ENCODE measurements around the gene BPHL.
"Not testable (repeated sequence)": the region's sequence is repeated elsewhere in the genome, so short reads cannot be mapped to it uniquely, and the experiment has no call there.

BPHL gene

GRCh38 chr6:3118353-3119039 lies at the start of gene BPHL:
Gene BPHL (plus strand): TSS chr6:3118711. CDS start chr6:3118741, 30 bp downstream.
- peaks cover 10% of the 10 kb centered on the region for H3K36me3 Mint-ChIP-seq (ENCODE audit: low read depth)
- H3K9me3 Mint-ChIP-seq: no peaks in the 10 kb centered on the region

GRCh38 chr6:3071568-3071967 lies 46.9 kb upstream of the BPHL start:
- H3K4me1 Mint-ChIP-seq (ENCODE audit: low read depth): peaks cover 76% of the 10 kb centered on the region
- H3K9me3 Mint-ChIP-seq: no peaks in the 10 kb centered on the region
- no peak overlapping the region for H3K4me3 Mint-ChIP-seq
- peaks cover 25% of the 10 kb centered on the region for H3K36me3 Mint-ChIP-seq (ENCODE audit: low read depth)
- peak overlapping the region; percentile 29 for H3K27ac Mint-ChIP-seq
- H3K27me3 Mint-ChIP-seq: no peaks in the 10 kb centered on the region

More at GRCh38 chr6:3118353-3119039, at the start of gene BPHL:
- H3K27me3 Mint-ChIP-seq: no peaks in the 10 kb centered on the region
- H3K4me3 Mint-ChIP-seq: peak within 1 kb of the TSS; percentile 82
- peaks cover 28% of the 10 kb centered on the region for H3K4me1 Mint-ChIP-seq (ENCODE audit: low read depth)
- H3K27ac Mint-ChIP-seq: peak within 1 kb of the TSS; percentile 61

- Mint-ChIP-seq H3K4me3 (no peak overlapping the region), H3K36me3 (ENCODE audit: low read depth) (peaks cover 37% of the 10 kb centered on the region), H3K4me1 (ENCODE audit: low read depth) (peaks cover 71% of the 10 kb centered on the region), H3K27ac (peak overlapping the region; percentile 49), H3K27me3 (no peaks in the 10 kb centered on the region), H3K9me3 (no peaks in the 10 kb centered on the region)
Measured at GRCh38 chr6:3072798-3073197, 45.7 kb upstream of the BPHL start.

- H3K27ac Mint-ChIP-seq: no peak overlapping the region
Measured at GRCh38 chr6:3073382-3073781, 45.1 kb upstream of the BPHL start.

GRCh38 chr6:3075772-3076113 lies 42.8 kb upstream of the BPHL start:
- Mint-ChIP-seq H3K27ac (peak overlapping the region; percentile 92), H3K27me3 (no peaks in the 10 kb centered on the region), H3K9me3 (no peaks in the 10 kb centered on the region), H3K4me1 (ENCODE audit: low read depth) (peaks cover 51% of the 10 kb centered on the region), H3K4me3 (peak overlapping the region; percentile 43), H3K36me3 (ENCODE audit: low read depth) (peaks cover 52% of the 10 kb centered on the region)

More at GRCh38 chr6:3073382-3073781, 45.1 kb upstream of the BPHL start:
- H3K27me3 Mint-ChIP-seq: no peaks in the 10 kb centered on the region
- H3K4me3 Mint-ChIP-seq: no peak overlapping the region
- peaks cover 67% of the 10 kb centered on the region for H3K4me1 Mint-ChIP-seq (ENCODE audit: low read depth)
- H3K36me3 Mint-ChIP-seq (ENCODE audit: low read depth): peaks cover 39% of the 10 kb centered on the region
- no peaks in the 10 kb centered on the region for H3K9me3 Mint-ChIP-seq

DNA sequence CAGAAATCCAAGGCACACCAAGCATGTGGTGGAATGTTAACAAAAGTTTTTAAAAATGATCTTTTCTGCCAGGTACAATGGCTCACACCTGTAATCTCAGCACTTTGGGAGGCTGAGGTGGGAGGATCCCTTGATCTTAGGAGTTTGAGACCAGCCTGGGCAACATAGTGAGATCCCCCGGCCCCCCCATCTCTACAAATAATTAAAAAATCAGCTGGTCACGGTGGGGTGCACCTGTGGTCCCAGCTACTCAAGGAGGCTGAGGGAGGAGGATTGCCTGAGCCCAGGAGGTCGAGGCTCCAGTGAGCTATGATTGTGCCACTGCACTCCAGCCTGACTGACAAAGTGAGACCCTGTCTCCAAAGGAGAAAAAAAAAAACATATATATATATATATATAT lies 42.2 kb upstream of the BPHL start:
- Mint-ChIP-seq H3K4me1 (ENCODE audit: low read depth) (peaks cover 47% of the 10 kb centered on the region), H3K36me3 (ENCODE audit: low read depth) (peaks cover 55% of the 10 kb centered on the region), H3K9me3 (no peaks in the 10 kb centered on the region), H3K27ac (no peak overlapping the region), H3K27me3 (no peaks in the 10 kb centered on the region), H3K4me3 (no peak overlapping the region)

- H3K36me3 Mint-ChIP-seq (ENCODE audit: low read depth): peaks cover 61% of the 10 kb centered on the region
- H3K27me3 Mint-ChIP-seq: no peaks in the 10 kb centered on the region
- no peak overlapping the region for H3K27ac Mint-ChIP-seq
- no peaks in the 10 kb centered on the region for H3K9me3 Mint-ChIP-seq
- H3K4me3 Mint-ChIP-seq: no peak overlapping the region
- H3K4me1 Mint-ChIP-seq (ENCODE audit: low read depth): peaks cover 39% of the 10 kb centered on the region
Measured at GRCh38 chr6:3077430-3077829, 41.1 kb upstream of the BPHL start.

- H3K9me3 Mint-ChIP-seq, H3K4me3 Mint-ChIP-seq, H3K27me3 Mint-ChIP-seq: not testable (repeated sequence)
- Mint-ChIP-seq H3K4me1 (ENCODE audit: low read depth) (peaks cover 29% of the 10 kb centered on the region), H3K27ac (peak overlapping the region; percentile 65), H3K36me3 (ENCODE audit: low read depth) (peaks cover 68% of the 10 kb centered on the region)
Measured at GRCh38 chr6:3078952-3079351, 39.6 kb upstream of the BPHL start.

- Mint-ChIP-seq H3K4me3 (no peak overlapping the region), H3K36me3 (ENCODE audit: low read depth) (peaks cover 71% of the 10 kb centered on the region), H3K27ac (no peak overlapping the region), H3K4me1 (ENCODE audit: low read depth) (peaks cover 24% of the 10 kb centered on the region), H3K27me3 (no peaks in the 10 kb centered on the region), H3K9me3 (no peaks in the 10 kb centered on the region)
Measured at GRCh38 chr6:3079682-3080081, 38.8 kb upstream of the BPHL start.

- Mint-ChIP-seq H3K27ac (no peak overlapping the region), H3K36me3 (ENCODE audit: low read depth) (peaks cover 88% of the 10 kb centered on the region), H3K4me1 (ENCODE audit: low read depth) (peaks cover 2% of the 10 kb centered on the region), H3K4me3 (no peak overlapping the region), H3K27me3 (no peaks in the 10 kb centered on the region), H3K9me3 (no peaks in the 10 kb centered on the region)
Measured at GRCh38 chr6:3081960-3082359, 36.6 kb upstream of the BPHL start.

DNA sequence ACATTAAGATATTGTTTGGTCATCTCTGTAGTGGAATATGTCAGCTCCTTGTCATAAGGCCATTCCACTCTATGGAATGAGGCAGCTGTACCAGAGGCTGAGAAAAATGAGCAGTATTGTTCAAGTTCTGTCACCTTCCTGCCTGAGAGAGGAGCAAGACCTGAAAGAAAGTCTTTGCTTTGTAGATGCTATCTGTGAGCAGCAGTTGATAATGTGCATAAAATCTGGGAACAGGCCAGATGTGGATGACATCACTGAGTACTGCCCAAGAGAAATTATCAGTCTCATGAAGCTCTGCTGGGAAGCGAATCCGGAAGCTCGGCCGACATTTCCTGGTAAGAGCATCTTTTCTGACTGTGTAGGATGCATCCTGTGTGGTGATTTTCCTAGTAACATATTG lies 33.4 kb upstream of the BPHL start:
- H3K36me3 Mint-ChIP-seq (ENCODE audit: low read depth): peaks cover 73% of the 10 kb centered on the region
- no peaks in the 10 kb centered on the region for H3K9me3 Mint-ChIP-seq
- H3K27ac Mint-ChIP-seq: no peak overlapping the region
- H3K4me1 Mint-ChIP-seq (ENCODE audit: low read depth): peaks cover 6% of the 10 kb centered on the region
- no peak overlapping the region for H3K4me3 Mint-ChIP-seq
- no peaks in the 10 kb centered on the region for H3K27me3 Mint-ChIP-seq

GRCh38 chr6:3086282-3086946 lies 32.1 kb upstream of the BPHL start:
- H3K27ac Mint-ChIP-seq: no peak overlapping the region
- H3K9me3 Mint-ChIP-seq: no peaks in the 10 kb centered on the region
- H3K4me3 Mint-ChIP-seq: no peak overlapping the region
- peaks cover 69% of the 10 kb centered on the region for H3K36me3 Mint-ChIP-seq (ENCODE audit: low read depth)
- H3K27me3 Mint-ChIP-seq: no peaks in the 10 kb centered on the region
- H3K4me1 Mint-ChIP-seq (ENCODE audit: low read depth): peaks cover 6% of the 10 kb centered on the region

DNA sequence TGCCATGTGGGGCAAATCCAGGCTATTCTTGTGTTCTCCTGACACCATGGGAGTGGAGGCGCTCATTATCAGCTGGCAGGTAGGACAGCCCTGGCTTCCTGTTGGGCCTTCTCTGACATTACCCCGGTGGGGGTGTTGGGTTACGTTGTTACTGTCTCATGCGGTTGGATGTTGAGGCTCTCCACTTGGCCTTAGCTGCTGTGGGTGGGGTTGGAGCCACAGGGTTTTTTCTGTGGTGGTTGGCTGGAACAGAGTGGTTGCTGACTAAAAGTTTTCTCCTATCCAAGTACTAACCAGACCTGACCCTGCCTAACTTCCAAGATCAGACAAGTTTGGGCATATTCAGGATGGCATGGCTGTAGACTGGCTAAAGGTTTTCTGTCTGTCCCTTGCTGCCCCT lies 30.1 kb upstream of the BPHL start:
- no peak overlapping the region for H3K4me3 Mint-ChIP-seq
- H3K27me3 Mint-ChIP-seq: no peaks in the 10 kb centered on the region
- peak overlapping the region; percentile 68 for H3K27ac Mint-ChIP-seq
- H3K4me1 Mint-ChIP-seq (ENCODE audit: low read depth): peaks cover 6% of the 10 kb centered on the region
- H3K36me3 Mint-ChIP-seq (ENCODE audit: low read depth): peaks cover 52% of the 10 kb centered on the region
- H3K9me3 Mint-ChIP-seq: no peaks in the 10 kb centered on the region

DNA sequence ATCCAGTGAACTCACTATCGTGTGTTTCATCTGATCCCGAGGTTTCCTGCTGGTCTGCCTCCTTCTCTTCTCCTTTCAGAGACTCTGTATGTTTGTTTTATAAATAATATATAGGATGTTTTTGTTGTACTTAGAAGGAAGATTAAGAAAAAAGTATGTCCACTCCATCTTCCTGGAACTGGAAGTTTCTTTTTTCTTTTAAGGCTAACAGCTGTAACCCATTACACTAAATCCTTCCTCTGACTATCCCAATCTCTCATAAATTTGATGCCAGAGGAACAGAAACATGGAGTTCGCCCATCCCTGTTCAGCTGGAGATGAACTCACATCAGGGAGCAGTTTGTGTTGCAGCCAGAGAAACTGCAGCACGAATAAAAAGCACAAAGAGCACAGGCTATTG lies 29.5 kb upstream of the BPHL start:
- H3K36me3 Mint-ChIP-seq (ENCODE audit: low read depth): peaks cover 48% of the 10 kb centered on the region

GRCh38 chr6:3090013-3090412 lies 28.5 kb upstream of the BPHL start:
- Mint-ChIP-seq H3K9me3 (no peaks in the 10 kb centered on the region), H3K27ac (no peak overlapping the region), H3K4me1 (ENCODE audit: low read depth) (peaks cover 6% of the 10 kb centered on the region), H3K27me3 (no peaks in the 10 kb centered on the region), H3K36me3 (ENCODE audit: low read depth) (peaks cover 46% of the 10 kb centered on the region), H3K4me3 (no peak overlapping the region)

More for the DNA sequence above, 29.5 kb upstream of the BPHL start:
- Mint-ChIP-seq H3K27ac (peak overlapping the region; percentile 68), H3K9me3 (no peaks in the 10 kb centered on the region), H3K4me1 (ENCODE audit: low read depth) (peaks cover 6% of the 10 kb centered on the region), H3K27me3 (no peaks in the 10 kb centered on the region), H3K4me3 (no peak overlapping the region)

- no peak overlapping the region for H3K27ac Mint-ChIP-seq
- H3K9me3 Mint-ChIP-seq: no peaks in the 10 kb centered on the region
Measured at GRCh38 chr6:3094815-3095214, 23.7 kb upstream of the BPHL start.

More at GRCh38 chr6:3094815-3095214, 23.7 kb upstream of the BPHL start:
- Mint-ChIP-seq H3K4me1 (ENCODE audit: low read depth) (no peaks in the 10 kb centered on the region), H3K27me3 (no peaks in the 10 kb centered on the region), H3K4me3 (no peak overlapping the region), H3K36me3 (ENCODE audit: low read depth) (peaks cover 41% of the 10 kb centered on the region)

Data from stimulated activated naive CD8-positive, alpha-beta T cell treated with anti-CD3 and anti-CD28 coated beads, Interleukin-15, Interleukin-2, amounts not matched to agents 100 ng/mL and 50 ng/mL, for 24 hours (primary cell).